ENCODE measurements around the gene HPCA.

Gene HPCA

GRCh38 chr1:32939655-32940371 is 53.5 kb downstream of the HPCA start:
- no peak for DNase-seq

DNA sequence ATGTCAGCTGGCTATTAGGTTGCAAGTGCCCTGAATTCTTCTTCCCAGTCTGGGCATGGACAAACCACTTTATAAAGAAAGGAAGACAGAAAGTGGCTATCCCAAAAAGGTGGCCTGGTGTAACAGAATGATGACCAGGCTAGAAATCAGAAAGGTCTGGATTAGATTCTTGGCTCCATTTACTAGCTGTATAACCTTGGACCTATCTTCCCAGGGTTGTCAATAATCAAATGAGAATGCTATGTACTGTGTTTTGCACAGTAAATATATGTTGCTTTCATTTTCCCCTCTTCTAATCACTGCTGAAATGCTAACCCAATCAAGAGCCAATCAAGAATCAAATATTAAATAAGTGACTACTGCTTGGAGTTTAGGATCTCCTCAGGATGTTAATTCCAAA is 57.9 kb downstream of the HPCA start:
- no peak for DNase-seq

All from NCI-H2029 treated with DMSO at 0.1 percent for 48 hours (cell line).